Activated CD4-positive, alpha-beta T cell treated with anti-CD3 and anti-CD28 coated beads, Interleukin-2, amount 50 U/mL, for 4 hours (primary cell): ENCODE results near the gene TBX15.

ENCODE experiments used
- DNase-seq, 2 experiments: peaks; one replicate each; pipeline ENCODE4 v3.0.0-alpha.2; 2020

Gene TBX15

GRCh38 chr1:118878661-118879060 is 109.5 kb downstream of the TBX15 start:
- no peak for DNase-seq

GRCh38 chr1:118877668-118878396 is 110.3 kb downstream of the TBX15 start:
- no peak for DNase-seq

GRCh38 chr1:118871582-118872171 is 116.5 kb downstream of the TBX15 start:
- no peak for DNase-seq

GRCh38 chr1:118868387-118868786 is 119.8 kb downstream of the TBX15 start:
- DNase-seq, result no peak

GRCh38 chr1:118866330-118866729 is 121.8 kb downstream of the TBX15 start:
- no peak for DNase-seq

GRCh38 chr1:118863688-118864087 is 124.5 kb downstream of the TBX15 start:
- DNase-seq, result no peak

GRCh38 chr1:118862755-118863154 is 125.4 kb downstream of the TBX15 start:
- DNase-seq, result no peak

- no peak for DNase-seq
These were observed 126.9 kb downstream of the TBX15 start for GRCh38 chr1:118861216-118861615.

GRCh38 chr1:118859999-118860398 is 128.1 kb downstream of the TBX15 start:
- DNase-seq, result no peak

- DNase-seq, result no peak
These were observed 141.7 kb downstream of the TBX15 start for GRCh38 chr1:118846443-118846842.

GRCh38 chr1:118842452-118843201 is 145.5 kb downstream of the TBX15 start:
- DNase-seq, result no peak

- no peak for DNase-seq
These were observed 146.6 kb downstream of the TBX15 start for GRCh38 chr1:118841521-118841920.
